ENCODE measurements around the gene GPD2.

GPD2 gene

GRCh38 chr2:156399950-156400705 is 36.1 kb upstream of the GPD2 start:
- peak overlapping the region; percentile 73 for H3K4me3 ChIP-seq (replicated peaks; ENCODE audit: low read depth, low read length)
- TF ChIP-seq CTCF (IDR thresholded peaks at IDR 0.05; ENCODE audit: low read length, missing control alignments), result no peak
- peak; percentile 81 for DNase-seq (ENCODE audit: low read depth)

- TF ChIP-seq CTCF (IDR thresholded peaks at IDR 0.05; ENCODE audit: low read length, missing control alignments), result no peak
- peak; percentile 90 for DNase-seq (ENCODE audit: low read depth)
- H3K4me3 ChIP-seq (replicated peaks; ENCODE audit: low read depth, low read length), result peak overlapping the region; percentile 73
These were observed 35.2 kb upstream of the GPD2 start for GRCh38 chr2:156400706-156401678.

GRCh38 chr2:156401861-156402260 is 34.3 kb upstream of the GPD2 start:
- DNase-seq (ENCODE audit: low read depth), result no peak
- H3K4me3 ChIP-seq (replicated peaks; ENCODE audit: low read depth, low read length), result no peak overlapping the region
- TF ChIP-seq CTCF (IDR thresholded peaks at IDR 0.05; ENCODE audit: low read length, missing control alignments), result no peak

GRCh38 chr2:156405586-156405985 is 30.6 kb upstream of the GPD2 start:
- no peak for TF ChIP-seq CTCF (IDR thresholded peaks at IDR 0.05; ENCODE audit: low read length, missing control alignments)
- peak; percentile 55 for DNase-seq (ENCODE audit: low read depth)
- no peak overlapping the region for H3K4me3 ChIP-seq (replicated peaks; ENCODE audit: low read depth, low read length)

GRCh38 chr2:156411835-156412234 is 24.3 kb upstream of the GPD2 start:
- H3K4me3 ChIP-seq (replicated peaks; ENCODE audit: low read depth, low read length), result no peak overlapping the region
- DNase-seq (ENCODE audit: low read depth), result no peak
- no peak for TF ChIP-seq CTCF (IDR thresholded peaks at IDR 0.05; ENCODE audit: low read length, missing control alignments)

GRCh38 chr2:156421851-156422250 is 14.3 kb upstream of the GPD2 start:
- H3K4me3 ChIP-seq (replicated peaks; ENCODE audit: low read depth, low read length), result no peak overlapping the region
- TF ChIP-seq CTCF (IDR thresholded peaks at IDR 0.05; ENCODE audit: low read length, missing control alignments), result no peak
- no peak for DNase-seq (ENCODE audit: low read depth)
